Loucy (cell line): Measurements from ENCODE around the gene EVI5.

ENCODE experiments used
- EZH2phosphoT487 ChIP-seq: fragments of 200-600 bp; IDR thresholded peaks from 2 replicates; pipeline ENCODE4 v1.6.1; 2018; ENCODE audit warnings: antibody characterized with exemption, mild to moderate bottlenecking, moderate library complexity, borderline replicate concordance
- TF ChIP-seq, protein P1 (sequence below): fragments of 200-600 bp; sonication (generic); conservative IDR thresholded peaks from 2 replicates; pipeline ENCODE4 v1.5.1; 2014; ENCODE audit warnings: mild to moderate bottlenecking, antibody characterized with exemption, low read length

DNA sequence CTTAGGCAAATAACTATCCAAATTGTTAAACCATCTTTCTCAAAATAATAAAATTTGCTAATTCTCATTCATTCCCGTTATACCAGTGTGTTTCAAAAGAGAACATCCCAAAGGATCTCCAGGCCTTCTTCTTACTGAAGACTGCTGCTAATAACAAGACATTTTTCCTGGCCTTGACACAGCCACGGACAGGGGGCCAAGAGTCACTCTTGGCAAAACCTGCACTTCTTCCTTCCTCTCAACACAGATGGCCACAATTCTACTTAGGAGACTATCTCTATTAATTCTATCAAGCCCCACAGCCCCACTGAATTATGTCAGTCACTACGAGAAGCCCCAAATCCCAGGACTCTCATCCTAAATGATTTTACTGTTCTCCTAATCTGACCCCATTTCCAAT, 86.0 kb downstream of the EVI5 start:
- TF ChIP-seq, protein P1, sequence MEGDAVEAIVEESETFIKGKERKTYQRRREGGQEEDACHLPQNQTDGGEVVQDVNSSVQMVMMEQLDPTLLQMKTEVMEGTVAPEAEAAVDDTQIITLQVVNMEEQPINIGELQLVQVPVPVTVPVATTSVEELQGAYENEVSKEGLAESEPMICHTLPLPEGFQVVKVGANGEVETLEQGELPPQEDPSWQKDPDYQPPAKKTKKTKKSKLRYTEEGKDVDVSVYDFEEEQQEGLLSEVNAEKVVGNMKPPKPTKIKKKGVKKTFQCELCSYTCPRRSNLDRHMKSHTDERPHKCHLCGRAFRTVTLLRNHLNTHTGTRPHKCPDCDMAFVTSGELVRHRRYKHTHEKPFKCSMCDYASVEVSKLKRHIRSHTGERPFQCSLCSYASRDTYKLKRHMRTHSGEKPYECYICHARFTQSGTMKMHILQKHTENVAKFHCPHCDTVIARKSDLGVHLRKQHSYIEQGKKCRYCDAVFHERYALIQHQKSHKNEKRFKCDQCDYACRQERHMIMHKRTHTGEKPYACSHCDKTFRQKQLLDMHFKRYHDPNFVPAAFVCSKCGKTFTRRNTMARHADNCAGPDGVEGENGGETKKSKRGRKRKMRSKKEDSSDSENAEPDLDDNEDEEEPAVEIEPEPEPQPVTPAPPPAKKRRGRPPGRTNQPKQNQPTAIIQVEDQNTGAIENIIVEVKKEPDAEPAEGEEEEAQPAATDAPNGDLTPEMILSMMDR, result no peak
- no peak for TF ChIP-seq EZH2phosphoT487
